Lower leg skin (tissue), 4 donors: ENCODE results near the gene CLSTN2. TPM values are rescaled to one million over a fixed set of nuclear protein-coding genes. Genes with fewer than 3 reads are reported as not detected.

ENCODE experiments used
- DNase-seq, 2 donors: peaks; one replicate each; pipeline ENCODE4 v3.0.0-alpha.2; 2019; ENCODE audit warnings: low spot score in 2 of 2
- H3K4me3 ChIP-seq: fragments of 200-600 bp; sonication (generic); 2 replicates; pipeline ENCODE4 v1.5.1; 2017; ENCODE audit warnings: mild to moderate bottlenecking, low read depth; ENCODE audit not compliant: poor library complexity, severe bottlenecking
- CTCF ChIP-seq, 3 donors: fragments of 450-650 bp; IDR thresholded peaks; one replicate each; pipeline ENCODE4 v1.5.1; 2016; ENCODE audit warnings: antibody characterized with exemption in 3 of 3, mild to moderate bottlenecking in 3 of 3, moderate library complexity in 2 of 3
- POLR2A ChIP-seq, 2 donors: fragments of 450-650 bp; IDR thresholded peaks; one replicate each; pipeline ENCODE4 v1.6.1; 2016 to 2017; ENCODE audit warnings: antibody characterized with exemption in 2 of 2, mild to moderate bottlenecking in 1 of 2, moderate library complexity in 1 of 2
- WGBS, 2 donors: methylation state at CpG; one replicate each; pipeline ENCODE4 v1.1.5; 2018; 5-methylcytosine and 5-hydroxymethylcytosine counted together
- intact Hi-C: fragments of 100-400 bp; cut with DNase I; formaldehyde crosslinking; loops from one replicate; pipeline ENCODE4 v1.15.0; 2023; ENCODE audit warnings: low total_unique reads
- total RNA-seq, 4 donors: library from RNA; depleted of rRNA; stranded (reverse); fragments of >200 nt; gene quantifications; one replicate each; pipeline ENCODE4 v1.1.0, GENCODE V29; 2016

The CLSTN2 gene
- total RNA-seq, 4 donors from 2014 or later = 3.1 to 7.9 (median 4.7) TPM

GRCh38 chr3:140164922-140165590 is 230.1 kb downstream of the CLSTN2 start:
- DNase-seq = no peak
- TF ChIP-seq POLR2A (IDR thresholded peaks at IDR 0.05) (no peak), CTCF (IDR thresholded peaks at IDR 0.05) (no peak)
- H3K4me3 ChIP-seq = no peak overlapping the region
- 78 to 80% methylated on average over 7 of the region's 7 CpGs for WGBS, 2 donors
- intact Hi-C loops = no loop called here

DNA sequence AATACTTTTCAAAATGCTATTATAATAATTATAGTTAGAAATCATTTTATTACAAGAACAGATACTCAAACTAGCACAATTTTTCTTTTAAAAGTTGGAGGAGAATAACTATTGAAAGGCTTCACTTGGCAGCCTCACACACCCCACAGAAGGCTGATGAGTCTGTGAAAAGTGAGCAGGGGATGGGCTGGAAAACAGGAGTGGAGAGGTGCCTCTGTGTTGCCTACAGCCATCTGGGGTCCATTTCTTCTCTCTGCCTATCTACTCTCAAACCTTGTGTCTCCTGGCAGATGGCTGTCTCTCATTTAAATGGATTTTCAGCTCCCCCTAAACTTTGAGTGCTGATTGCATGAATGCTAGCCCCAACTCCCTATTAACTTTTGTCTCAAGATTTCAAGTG is 230.8 kb downstream of the CLSTN2 start:
- no peak overlapping the region for H3K4me3 ChIP-seq
- no peak for DNase-seq
- intact Hi-C loops = no loop called here
- no peak for TF ChIP-seq CTCF (IDR thresholded peaks at IDR 0.05)
- no peak for TF ChIP-seq POLR2A (IDR thresholded peaks at IDR 0.05)

DNA sequence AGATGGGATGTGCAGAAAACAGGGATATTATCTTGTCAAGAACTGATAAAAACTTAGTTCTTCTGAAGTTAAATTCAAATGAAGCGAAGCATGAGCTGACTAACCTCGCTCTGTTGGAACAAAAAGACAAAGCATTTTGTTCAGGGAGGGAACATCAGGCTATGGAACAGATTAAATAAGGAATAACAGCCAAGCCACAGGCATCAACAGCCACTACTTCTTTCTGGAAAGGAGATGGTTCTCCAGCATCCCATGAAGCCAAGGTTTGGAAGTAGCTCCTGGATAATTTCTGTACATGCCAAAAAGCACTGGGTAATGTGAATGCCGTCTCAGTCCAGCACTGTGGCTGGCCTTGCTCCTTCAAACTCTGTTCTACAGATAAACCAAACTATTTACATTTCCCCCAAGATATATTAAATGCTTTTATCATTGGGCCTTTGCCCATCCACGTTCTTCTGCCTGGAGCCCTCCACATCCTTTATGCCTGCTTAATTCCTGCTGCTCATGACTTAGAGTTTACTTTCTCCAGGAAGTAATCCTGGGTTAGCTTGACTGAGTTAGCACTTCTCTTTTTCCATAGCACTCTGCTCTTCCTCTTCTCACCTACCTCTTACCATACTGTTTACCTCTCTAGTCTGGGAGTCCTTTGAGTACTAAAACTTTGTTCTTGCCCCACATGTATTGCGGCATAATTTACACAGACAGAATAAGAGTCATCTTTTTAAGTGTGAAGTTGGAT is 232.0 kb downstream of the CLSTN2 start:
- TF ChIP-seq CTCF (IDR thresholded peaks at IDR 0.05) (no peak), POLR2A (IDR thresholded peaks at IDR 0.05) (no peak)
- WGBS, 2 donors = 66 to 72% methylated on average over 4 to 5 of the region's 5 CpGs
- DNase-seq = no peak
- no peak overlapping the region for H3K4me3 ChIP-seq
- intact Hi-C loops = no loop called here

- TF ChIP-seq POLR2A (IDR thresholded peaks at IDR 0.05) = no peak
- no peak for TF ChIP-seq CTCF (IDR thresholded peaks at IDR 0.05)
- intact Hi-C loops = no loop called here
- no peak for DNase-seq
- no peak overlapping the region for H3K4me3 ChIP-seq
- 79 to 80% methylated on average over 5 of the region's 5 CpGs for WGBS, 2 donors
Observed at GRCh38 chr3:140167600-140168281, 232.8 kb downstream of the CLSTN2 start.

DNA sequence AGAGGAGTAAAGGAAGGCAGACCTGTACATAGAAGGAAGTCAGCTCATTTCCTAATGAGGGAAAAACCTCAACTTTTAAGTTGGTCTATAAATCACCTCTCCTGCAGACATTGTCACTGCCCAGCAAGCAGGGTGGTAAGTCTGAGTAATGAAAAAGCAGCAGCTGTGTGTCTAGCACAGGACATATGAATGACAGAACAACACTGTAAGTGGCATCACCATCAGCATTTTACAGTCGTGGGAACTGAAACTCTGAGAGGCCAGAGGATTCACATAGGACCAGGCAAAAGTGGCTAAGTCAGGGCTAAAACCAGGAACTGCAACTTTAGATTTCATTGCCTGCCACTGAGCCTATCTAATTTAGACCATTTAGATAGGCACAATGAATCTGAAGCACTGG is 235.6 kb downstream of the CLSTN2 start:
- TF ChIP-seq CTCF (IDR thresholded peaks at IDR 0.05) (no peak), POLR2A (IDR thresholded peaks at IDR 0.05) (no peak)
- WGBS, 2 donors = 60 to 67% methylated on average over 1 of the region's 1 CpG
- H3K4me3 ChIP-seq = no peak overlapping the region
- intact Hi-C loops = no loop called here
- DNase-seq = no peak
